NCI-H2196 (cell line): ENCODE data around the gene COQ8B.
"Not testable (repeated sequence)": the region's sequence is repeated elsewhere in the genome, so short reads cannot be mapped to it uniquely, and the experiment has no call there.

Experiments used
- DNase-seq: peaks from one replicate; lab custom pipeline; 2025; ENCODE audit not compliant: unreplicated experiment; lab: John Stamatoyannopoulos, UW

Gene COQ8B

DNA sequence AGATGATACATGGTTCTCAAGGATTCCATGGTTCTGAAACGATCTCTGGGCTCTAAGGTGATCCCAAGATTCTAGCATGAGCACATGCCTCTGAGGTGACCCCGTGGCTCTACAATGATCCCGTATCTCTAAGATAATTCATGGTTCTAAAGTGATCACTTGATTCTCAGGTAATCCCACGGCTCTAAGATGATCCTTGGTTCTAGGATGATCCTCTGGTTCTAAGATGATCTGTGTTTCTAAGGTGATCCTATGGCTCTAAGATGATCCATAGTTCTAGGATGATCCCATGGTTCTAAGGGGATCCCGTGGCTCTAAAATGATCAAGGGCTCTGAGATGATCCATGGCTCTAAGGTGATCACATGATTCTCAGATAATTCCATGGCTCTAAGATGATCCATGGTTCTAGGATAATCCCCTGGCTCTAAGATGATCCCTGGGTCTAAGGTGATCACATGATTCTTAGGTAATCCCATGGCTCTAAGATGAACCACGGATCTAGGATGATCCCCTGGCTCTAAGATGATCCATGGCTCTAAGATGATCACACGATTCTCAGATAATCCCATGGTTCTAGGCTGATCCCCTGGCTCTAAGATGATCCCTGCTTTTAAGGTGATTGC is 47.6 kb downstream of the COQ8B start:
- no peak for DNase-seq

DNA sequence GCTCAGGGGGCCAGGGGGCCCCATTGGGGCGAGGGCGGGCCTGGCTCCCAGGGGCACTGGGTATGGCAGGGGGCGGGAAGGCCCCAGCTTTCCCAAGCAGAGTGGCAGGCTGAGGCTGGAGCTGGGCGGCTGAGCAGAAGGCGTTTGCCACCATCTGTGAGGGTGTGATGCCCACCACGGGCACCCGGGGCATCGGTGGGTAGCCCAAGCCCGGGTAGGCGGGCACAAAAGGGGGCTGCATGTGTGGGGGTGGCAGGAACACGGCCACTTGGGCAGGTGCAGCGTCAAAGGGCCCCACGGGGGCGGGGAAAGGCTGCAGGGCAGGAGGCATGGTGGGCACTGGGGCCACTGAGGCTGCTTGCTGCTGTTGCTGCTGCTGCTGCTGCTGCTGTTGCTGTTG is 49.1 kb downstream of the COQ8B start:
- DNase-seq, result no peak

- no peak for DNase-seq
Observed at GRCh38 chr19:40666803-40667438, 49.8 kb downstream of the COQ8B start.

GRCh38 chr19:40663695-40664692 is 52.7 kb downstream of the COQ8B start:
- DNase-seq, result no peak

- DNase-seq, result peak; percentile 91
Observed at GRCh38 chr19:40662925-40663694, 53.6 kb downstream of the COQ8B start.

- no peak for DNase-seq
Observed at GRCh38 chr19:40661616-40662015, 55.1 kb downstream of the COQ8B start.

DNA sequence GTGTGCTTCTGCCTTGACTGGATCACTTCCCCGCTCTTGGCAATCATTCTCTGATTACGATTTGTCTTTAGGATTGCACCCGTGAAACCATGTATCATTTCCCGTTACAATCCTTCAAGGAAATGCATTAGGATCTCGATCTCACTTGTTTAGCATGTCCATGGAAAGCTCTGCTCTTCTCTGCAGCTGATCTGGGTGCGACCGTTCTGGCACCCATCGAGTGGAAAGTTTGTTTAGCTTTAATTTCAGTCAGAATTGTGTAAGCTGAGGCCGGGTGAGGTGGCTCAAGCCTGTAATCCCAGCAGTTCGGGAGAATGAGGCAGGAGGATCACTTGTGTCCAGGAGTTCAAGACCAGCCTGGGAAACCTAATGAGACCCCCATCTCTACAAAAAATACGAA is 57.1 kb downstream of the COQ8B start:
- DNase-seq, result no peak

- DNase-seq, result no peak
Observed at GRCh38 chr19:40659116-40659515, 57.6 kb downstream of the COQ8B start.

DNA sequence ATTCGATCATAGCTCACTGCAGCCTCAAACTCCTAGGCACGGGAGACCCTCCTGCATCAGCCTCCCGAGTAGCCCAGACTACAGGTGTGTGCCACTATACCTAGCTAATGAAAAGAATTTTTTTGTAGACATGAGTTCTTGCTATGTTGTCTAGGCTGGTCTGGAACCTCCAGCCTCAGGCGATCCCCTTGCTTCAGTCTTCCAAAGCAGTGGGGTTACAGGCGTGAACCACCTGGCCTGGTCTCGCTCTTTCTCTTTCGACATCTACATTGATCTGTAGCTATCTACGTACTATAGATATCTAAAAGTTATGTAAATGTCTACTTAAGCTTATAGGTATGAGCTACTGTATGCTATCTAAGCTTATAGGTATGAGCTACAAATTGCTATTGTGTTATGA is 58.7 kb downstream of the COQ8B start:
- no peak for DNase-seq

DNA sequence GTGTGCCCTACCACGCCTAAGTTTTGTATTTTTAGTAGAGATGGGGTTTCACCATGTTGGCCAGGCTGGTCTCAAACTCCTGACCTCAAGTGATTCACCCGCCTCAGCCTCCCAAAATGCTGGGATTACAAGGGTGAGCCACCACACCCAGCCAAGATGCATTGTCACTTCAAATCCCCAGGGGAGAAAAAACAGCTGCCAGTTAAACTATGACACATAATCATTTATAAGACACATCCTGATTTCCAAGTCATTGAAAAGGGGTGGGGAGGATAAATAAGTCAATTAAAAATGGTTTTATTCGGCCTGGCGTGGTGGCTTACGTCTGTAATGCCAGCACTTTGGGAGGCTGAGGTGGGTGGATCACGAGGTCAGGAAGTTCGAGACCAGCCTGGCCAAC is 61.0 kb downstream of the COQ8B start:
- DNase-seq, result not testable (repeated sequence)

GRCh38 chr19:40652303-40652702 is 64.4 kb downstream of the COQ8B start:
- not testable (repeated sequence) for DNase-seq

- DNase-seq, result no peak
Observed at GRCh38 chr19:40650749-40651305, 65.9 kb downstream of the COQ8B start.

DNA sequence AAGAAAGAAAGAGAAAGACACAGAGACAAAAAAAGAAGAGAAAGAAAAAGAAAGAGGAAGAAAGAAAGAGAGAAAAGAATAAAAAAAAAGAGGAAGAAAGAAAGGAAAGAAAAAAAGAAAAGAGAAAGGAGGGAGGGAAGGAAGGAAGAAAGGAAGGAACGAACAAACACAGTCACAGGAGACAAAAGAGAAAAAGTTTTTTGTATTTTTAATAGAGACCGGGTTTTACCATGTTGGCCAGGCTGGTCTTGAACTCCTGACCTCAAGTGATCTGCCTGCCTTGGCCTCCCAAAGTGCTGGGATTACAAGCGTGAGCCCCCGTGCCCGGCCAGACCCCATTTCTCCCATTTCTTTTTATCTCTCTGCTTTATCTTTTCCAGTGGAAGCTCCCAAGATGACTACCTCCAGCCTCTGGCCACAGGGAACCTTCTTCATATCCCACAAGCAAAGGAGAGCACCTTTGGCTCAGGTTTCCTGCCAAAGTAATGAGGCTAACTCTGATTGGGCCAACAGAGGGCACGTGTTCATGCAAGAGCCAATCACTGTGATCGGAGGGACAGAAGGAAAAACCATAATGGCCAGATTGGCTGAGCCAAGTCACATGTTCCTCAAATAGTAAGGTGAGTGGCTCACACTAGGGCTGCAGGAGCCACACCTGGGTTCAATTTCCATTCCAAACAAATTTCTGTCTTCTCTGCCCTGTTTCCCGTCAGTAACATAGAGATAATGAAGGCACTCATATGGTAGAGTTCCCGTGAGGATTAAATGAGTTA is 66.6 kb downstream of the COQ8B start:
- DNase-seq, result not testable (repeated sequence)

- DNase-seq, result no peak
Observed at GRCh38 chr19:40646743-40647254, 69.9 kb downstream of the COQ8B start.

DNA sequence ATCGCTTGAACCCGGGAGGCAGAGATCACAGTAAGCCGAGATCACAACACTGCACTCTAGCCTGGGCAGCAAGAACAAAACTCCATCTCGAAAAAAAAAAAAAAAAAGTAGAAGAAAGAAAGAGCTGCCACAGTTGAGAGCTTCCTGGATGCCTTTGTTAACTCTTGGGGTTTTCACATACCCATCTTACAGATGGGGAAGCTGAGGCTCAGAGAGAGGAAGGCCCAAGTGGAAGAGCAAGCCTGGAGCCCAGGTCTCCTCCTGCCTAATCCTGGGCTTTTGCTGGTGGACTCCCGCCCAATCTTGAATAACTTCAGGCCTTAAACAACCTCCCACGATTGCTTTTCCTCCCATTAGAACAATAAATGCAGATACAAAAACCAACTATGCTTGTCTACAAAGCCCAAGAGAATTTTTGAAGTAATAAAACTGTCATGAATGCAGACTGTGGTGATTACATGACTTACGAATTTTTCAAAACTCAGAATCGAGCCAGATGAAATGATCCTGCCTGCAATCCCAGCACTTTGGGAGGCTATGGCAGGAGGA is 73.9 kb downstream of the COQ8B start:
- DNase-seq, result no peak

DNA sequence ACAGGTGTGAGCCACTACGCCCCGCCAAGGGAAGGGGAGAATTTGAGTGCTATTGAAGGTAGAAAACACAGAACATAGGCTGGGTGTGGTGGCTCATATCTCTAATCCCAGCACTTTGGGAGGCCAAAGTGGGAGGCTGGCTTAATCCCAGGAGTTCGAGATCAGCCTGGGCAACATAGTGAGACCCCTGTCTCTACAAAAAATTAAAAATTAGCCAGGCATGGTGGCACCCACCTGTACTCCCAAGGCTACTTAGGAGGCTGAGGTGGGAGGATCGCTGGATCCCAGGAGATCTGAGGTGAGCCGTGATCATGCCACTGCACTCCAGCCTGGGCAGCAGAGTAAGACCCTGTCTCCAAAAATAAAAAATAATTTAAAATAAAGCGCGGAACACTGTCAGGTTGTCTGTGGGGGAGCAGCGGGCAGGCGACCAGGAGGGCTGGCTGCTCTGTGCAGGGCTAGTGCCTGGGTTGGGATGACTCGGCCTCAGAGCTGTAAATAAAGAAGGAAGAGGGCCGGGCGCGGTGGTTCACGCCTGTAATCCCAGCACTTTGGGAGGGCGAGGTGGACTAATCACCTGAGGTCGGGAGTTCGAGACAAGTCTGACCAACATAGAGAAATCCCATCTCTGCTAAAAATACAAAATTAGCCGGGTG is 74.5 kb downstream of the COQ8B start:
- no peak for DNase-seq
